Kidney tubule cell (primary cell): ENCODE results near the gene OPCML.

Source experiments
- DNase-seq: peaks from one replicate; pipeline ENCODE4 v3.0.0-alpha.2; 2018; ENCODE audit warnings: low spot score

The OPCML gene

DNA sequence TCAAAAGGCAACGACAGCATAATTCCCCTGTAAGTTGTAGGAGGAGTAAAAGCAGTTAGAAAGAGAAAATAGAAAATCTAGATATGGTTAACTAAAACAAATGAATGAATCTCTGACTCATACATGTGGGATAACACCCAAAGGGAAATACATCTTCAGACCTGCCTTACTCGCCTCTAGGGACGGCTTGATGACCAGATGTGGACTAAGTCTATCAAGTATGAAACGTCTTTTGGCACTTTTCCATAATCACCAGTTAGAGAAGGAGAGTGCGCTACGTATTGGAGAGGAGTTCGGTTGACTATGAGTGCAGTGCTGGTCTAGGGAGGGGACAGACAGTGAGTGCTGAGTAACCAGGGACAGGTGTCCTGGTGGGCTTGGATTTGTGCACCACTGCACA lies 459.9 kb downstream of the OPCML start:
- peak; percentile 33 for DNase-seq

GRCh38 chr11:133070791-133071190 lies 461.5 kb downstream of the OPCML start:
- no peak for DNase-seq

GRCh38 chr11:133070021-133070713 lies 462.1 kb downstream of the OPCML start:
- no peak for DNase-seq

DNA sequence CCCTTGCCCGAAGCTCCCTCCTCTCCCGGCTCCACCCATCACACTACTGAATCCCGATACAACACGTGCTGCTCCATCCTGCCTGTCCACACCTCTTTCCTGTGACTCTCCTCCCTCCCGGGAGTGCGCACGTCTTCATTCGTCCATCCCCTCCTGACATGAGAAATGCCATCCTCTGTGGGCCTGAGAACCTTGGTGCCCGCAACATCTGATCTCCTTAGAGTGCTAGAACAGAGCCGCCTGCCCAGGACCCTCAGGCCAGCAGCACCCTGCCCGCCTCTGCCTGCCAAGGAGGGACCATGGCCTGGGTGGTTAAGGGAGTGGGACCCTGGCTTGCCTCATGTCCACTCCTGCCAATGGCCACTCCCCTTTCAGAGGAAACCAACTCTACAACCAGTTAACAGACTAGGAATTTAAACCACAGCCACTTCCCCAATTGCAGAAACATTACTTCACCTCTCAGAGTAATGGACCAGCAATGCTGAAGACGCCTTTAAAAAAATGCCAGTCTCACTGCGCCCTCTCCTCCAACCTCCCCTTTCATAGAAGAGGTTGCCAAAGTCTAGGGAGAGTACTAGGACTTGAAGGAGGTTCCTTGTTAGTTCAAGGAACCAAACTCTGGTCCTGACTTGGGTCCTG lies 466.3 kb downstream of the OPCML start:
- peak; percentile 57 for DNase-seq

- no peak for DNase-seq
These were observed 467.3 kb downstream of the OPCML start for GRCh38 chr11:133064961-133065360.

- DNase-seq: peak; percentile 82
These were observed 468.0 kb downstream of the OPCML start for GRCh38 chr11:133064152-133064877.

DNA sequence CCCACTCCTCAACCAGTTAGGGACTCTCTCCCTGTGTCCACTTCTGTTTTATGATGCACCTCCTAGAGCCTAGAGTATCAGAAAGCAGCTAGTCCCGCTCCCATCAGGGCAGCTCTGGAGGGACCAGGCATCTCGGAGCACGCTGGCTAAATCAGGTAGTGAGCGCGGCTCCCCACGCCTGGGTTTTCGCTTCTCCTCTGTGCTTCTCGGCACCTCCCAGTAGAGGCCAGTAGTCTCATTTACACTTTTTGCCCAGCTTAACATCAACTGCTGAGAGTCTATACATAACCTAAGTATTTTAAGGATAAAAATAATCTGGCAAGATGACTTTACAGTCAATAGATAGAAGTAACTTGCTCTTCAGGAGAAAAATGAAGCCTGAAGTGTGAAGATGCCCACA lies 473.8 kb downstream of the OPCML start:
- DNase-seq: no peak

DNA sequence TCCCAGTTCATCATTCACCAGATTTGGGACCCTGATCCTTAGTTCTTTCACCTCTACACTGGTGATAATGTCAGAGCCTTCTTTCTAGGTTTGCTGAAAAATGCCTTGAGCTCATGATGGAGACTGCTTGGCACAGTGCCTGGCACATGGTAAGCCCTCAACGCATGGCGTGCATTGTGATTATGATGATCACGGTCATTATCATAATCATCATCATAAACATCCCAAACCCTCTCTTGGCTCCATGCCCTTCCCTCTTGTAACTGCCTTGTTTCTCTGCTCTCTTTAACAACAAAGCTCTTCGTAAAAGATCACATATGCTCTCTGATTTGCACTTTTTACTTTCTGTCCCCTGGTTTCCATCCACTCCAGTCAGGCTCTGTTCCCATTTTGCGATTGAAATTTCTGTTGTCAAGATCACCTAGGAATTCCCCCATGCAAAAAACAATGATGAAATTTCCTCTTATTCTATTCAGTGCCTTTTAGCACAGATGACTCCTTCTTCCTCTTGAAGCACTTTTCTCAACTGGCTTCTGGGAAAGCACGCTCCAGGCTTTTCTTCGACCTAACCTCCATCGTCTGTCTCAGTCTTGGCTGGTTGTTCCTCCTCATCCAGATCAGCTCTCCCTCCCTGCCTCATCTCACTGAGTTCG lies 479.1 kb downstream of the OPCML start:
- no peak for DNase-seq

DNA sequence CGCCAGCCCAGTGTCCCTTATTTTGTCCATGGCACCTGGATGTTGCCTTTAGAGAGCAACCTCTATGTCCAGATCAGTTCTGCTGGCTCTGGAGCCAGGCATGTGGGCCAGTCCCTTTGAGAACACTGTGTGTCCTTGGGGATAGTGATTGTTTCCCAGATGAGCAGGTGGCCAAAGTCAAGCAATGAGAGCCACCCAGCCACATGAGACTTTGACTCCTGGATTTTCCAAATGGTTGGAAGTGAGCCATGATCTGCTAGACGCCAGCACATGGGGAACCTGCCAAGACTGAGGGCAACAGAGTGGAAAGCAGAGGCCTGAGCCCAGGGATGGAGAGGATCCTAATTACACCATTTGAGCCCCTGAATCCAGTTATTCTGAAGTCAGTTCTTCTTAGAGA lies 479.8 kb downstream of the OPCML start:
- DNase-seq: peak; percentile 7

DNA sequence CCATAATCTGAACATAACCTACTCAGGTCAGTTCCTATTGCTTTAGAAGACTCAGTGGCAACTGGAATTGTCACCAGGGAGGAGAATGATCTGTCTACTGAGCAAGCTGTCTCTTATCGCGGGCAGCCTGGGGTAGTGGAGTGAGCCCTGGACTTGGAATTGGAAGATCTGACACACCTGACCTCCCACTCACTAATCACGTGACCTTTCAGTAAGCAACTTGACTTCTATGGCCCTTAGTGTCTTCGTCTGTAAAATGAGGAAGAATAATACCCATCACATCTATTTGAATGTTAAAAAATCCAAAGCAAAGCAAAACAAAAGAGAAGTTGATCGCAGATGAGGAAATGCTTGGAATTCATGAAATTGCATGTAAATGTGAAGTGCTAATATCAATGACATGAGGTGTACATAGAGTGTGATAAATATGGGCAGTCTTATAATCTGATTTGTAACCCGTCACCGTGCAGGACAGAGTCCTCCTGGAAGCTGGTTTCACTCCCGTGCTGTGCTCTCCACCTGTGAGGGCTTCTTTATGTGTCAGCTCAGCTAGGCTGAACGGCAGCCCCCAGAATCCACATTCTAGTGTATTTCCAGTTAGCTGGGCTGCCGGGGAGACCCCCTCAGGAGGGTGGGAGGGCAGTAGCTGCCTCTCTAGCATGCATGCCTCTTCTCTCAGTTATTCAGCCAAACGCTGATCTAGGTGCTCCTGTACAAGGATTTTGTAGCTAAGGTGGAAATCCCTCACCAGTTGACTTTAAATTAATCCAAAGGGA lies 482.9 kb downstream of the OPCML start:
- no peak for DNase-seq

- no peak for DNase-seq
These were observed 484.0 kb downstream of the OPCML start for GRCh38 chr11:133048270-133048669.

DNA sequence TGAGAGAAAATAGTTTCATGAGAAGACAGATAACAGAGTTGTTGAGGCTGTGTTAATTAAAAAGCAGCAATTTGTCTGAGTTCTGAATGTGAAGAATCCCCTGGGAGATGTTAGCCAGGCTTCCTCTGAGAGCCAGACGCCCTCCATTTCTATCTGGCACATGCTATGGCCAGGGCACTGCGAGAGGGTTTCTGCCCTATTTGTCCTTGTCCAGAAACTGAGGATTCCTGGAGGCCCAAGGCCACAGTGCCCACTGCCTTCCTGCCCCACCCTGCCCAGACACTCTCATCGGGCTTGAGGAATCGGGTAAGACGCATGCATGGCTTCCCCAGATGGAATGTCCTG lies 484.6 kb downstream of the OPCML start:
- no peak for DNase-seq

GRCh38 chr11:133047036-133047770 lies 485.1 kb downstream of the OPCML start:
- peak; percentile 5 for DNase-seq

DNA sequence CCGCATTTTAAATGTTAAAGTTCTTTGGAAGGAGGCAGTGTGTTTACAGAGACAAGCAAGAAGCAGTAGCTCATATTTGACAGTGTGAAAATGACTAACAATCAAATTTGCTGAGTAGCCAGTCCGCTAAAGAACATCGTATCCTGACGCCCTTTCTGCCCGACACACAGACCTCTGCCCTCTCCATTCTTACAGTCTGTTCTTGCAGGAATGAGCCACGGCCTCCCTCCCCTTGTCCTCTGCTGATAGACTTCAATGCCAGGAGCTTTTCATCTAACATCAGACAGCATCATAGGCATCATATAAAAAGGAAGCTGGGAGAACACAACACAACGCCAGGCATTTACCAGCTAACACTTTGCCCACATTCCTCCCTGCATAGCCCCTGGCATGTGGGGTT lies 486.0 kb downstream of the OPCML start:
- no peak for DNase-seq

- peak; percentile 79 for DNase-seq
These were observed 490.1 kb downstream of the OPCML start for GRCh38 chr11:133041928-133042882.

- no peak for DNase-seq
These were observed 491.1 kb downstream of the OPCML start for GRCh38 chr11:133041181-133041580.

DNA sequence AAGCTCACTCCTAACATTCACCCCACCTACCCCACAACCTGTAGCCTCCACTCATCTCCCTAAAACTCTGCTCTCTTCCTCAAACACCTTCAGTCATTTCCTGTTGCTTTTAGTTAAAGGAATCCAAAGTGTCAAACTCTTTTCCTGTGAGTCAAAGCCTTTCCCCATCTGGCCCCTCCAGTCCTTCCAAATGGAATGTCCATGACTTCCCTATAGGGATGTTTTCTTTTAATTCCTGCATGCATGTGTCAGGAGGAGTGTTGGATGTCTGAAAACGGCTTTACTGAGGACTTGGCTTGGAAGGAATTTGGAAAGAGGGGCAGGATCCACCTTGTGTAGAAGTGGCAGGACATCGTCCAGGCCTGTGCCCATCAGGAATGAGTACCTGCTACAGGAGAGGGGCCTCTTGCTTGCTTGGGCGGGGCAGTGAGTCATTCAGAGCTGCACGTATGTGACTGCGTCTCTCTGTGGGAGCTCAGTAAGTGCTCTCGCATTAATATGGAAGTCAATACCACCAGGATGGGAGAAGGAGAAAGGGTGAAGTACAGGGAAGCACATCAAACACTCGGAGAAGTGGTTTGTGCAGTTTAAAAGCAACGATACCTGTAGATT lies 491.9 kb downstream of the OPCML start:
- peak; percentile 87 for DNase-seq

DNA sequence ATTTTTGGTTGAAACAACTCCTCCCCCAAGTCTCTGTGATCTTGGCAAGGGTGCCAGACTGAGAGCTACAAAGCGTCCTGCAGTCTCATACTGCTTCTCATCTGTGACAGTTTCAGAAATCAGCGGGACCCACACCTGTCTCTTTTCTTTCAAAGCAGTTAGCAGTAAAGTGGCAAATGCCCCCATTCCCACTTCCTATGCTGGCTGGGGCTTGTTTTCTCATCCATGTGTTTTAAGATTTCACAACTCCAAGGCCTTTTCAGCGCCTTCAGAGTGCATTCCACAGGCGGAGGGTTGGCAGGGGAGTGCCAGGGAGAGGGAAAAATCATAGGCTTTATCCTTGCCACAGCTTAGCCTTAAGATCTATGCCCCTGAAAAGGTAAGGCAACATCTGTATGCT lies 493.5 kb downstream of the OPCML start:
- DNase-seq: no peak

DNA sequence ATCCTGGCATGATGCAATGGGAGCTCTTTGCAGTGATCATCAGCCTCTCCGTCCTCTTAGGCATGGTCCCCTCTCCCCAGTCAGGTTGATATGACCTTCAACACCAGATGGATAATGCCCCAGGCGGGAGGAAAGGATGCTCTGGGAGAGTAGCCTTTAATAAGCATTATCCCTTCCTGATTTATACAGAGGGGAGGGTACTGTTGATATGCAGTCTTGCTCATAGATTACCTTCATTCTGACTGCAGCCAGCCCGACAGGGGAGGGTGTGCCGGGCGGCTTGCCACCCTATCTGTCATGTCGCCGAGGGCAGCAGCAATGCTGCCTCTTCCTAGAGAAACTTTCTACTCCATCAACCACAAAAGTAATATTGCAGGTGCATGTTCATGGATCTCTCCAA lies 497.4 kb downstream of the OPCML start:
- DNase-seq: no peak

GRCh38 chr11:133029107-133029506 lies 503.2 kb downstream of the OPCML start:
- no peak for DNase-seq
